Esophagus (tissue), 2 donors: ENCODE results near the gene GRAP. TPM values are rescaled to one million over a fixed set of nuclear protein-coding genes. Genes with fewer than 3 reads are reported as not detected.

Experiments used
- H3K27ac ChIP-seq, 2 donors: one replicate each; pipeline ENCODE4 v1.5.1; 2013; ENCODE audit warnings: low read depth in 2 of 2, mild to moderate bottlenecking in 2 of 2, inconsistent platforms in 1 of 2, low read length in 1 of 2, moderate library complexity in 1 of 2
- H3K27me3 ChIP-seq, 2 donors: one replicate each; pipeline ENCODE4 v1.6.1; 2013; ENCODE audit warnings: low read length in 2 of 2, control low read depth in 1 of 2, mild to moderate bottlenecking in 1 of 2; ENCODE audit not compliant: insufficient read depth in 2 of 2, control insufficient read depth in 1 of 2
- H3K36me3 ChIP-seq, 2 donors: one replicate each; pipeline ENCODE4 v1.6.1; 2013; ENCODE audit warnings: low read length in 1 of 2; ENCODE audit not compliant: control insufficient read depth in 2 of 2, insufficient read depth in 2 of 2
- H3K4me1 ChIP-seq, 2 donors: one replicate each; pipeline ENCODE4 v1.6.1; 2013; ENCODE audit warnings: low read length in 1 of 2; ENCODE audit not compliant: control insufficient read depth in 2 of 2, insufficient read depth in 2 of 2
- H3K4me3 ChIP-seq, 2 donors: one replicate each; pipeline ENCODE4 v1.5.1; 2013; ENCODE audit warnings: low read length in 2 of 2, mild to moderate bottlenecking in 2 of 2, low read depth in 1 of 2, moderate library complexity in 1 of 2
- H3K9me3 ChIP-seq, 2 donors: one replicate each; pipeline ENCODE4 v1.6.1; 2013; ENCODE audit warnings: mild to moderate bottlenecking in 2 of 2, low read depth in 1 of 2, low read length in 1 of 2, moderate library complexity in 1 of 2; ENCODE audit not compliant: control insufficient read depth in 2 of 2, insufficient read depth in 1 of 2
- WGBS, 2 donors: extraction: QIAGEN DNeasy Blood & Tissue Kit; methylation state at CpG; one replicate each; pipeline ENCODE4 v1.1.7; 2013; 5-methylcytosine and 5-hydroxymethylcytosine counted together
- polyA plus RNA-seq, 2 donors: library from polyadenylated mRNA; stranded (reverse); fragments of 200-250 nt; gene quantifications; one replicate each; pipeline ENCODE4 v1.2.3, GENCODE V29; 2013
- donor health status: healthy with polysubstance abuse.
- donor health status: Bipolar disorder and iron deficiency.

Gene GRAP
- polyA plus RNA-seq, 2 donors: 1.2 to 1.3 TPM

GRCh38 chr17:18987230-18987610, 59.5 kb downstream of the GRAP start:
- Histone ChIP-seq H3K27me3 (no peaks in the 10 kb centered on the region), H3K36me3 (peaks cover 0 to 42% of the 10 kb centered on the region in 2 donors), H3K27ac (peak overlapping the region in 1 of 2 donors; percentile 51), H3K4me1 (peaks cover 21 to 70% of the 10 kb centered on the region in 2 donors), H3K9me3 (no peaks in the 10 kb centered on the region), H3K4me3 (no peak overlapping the region)
- 75 to 81% methylated on average over 9 of the region's 9 CpGs for WGBS, 2 donors

- H3K27me3 ChIP-seq: no peaks in the 10 kb centered on the region
- peaks cover 0 to 37% of the 10 kb centered on the region in 2 donors for H3K36me3 ChIP-seq
- H3K27ac ChIP-seq: peak overlapping the region in 1 of 2 donors; percentile 51
- H3K9me3 ChIP-seq: no peaks in the 10 kb centered on the region
- no peak overlapping the region for H3K4me3 ChIP-seq
- H3K4me1 ChIP-seq: peaks cover 16 to 69% of the 10 kb centered on the region in 2 donors
- WGBS, 2 donors: 82 to 84% methylated on average over 21 of the region's 21 CpGs
Measured at GRCh38 chr17:18986541-18987229, 60.1 kb downstream of the GRAP start.

GRCh38 chr17:18985475-18985874, 61.3 kb downstream of the GRAP start:
- Histone ChIP-seq H3K36me3 (peaks cover 0 to 34% of the 10 kb centered on the region in 2 donors), H3K27me3 (no peaks in the 10 kb centered on the region), H3K4me3 (no peak overlapping the region), H3K9me3 (no peaks in the 10 kb centered on the region), H3K4me1 (peaks cover 15 to 68% of the 10 kb centered on the region in 2 donors), H3K27ac (peak overlapping the region; percentile 61 to 88)
- WGBS, 2 donors: 48 to 81% methylated on average over 9 of the region's 9 CpGs

- H3K4me1 ChIP-seq: peaks cover 15 to 63% of the 10 kb centered on the region in 2 donors
- H3K36me3 ChIP-seq: peaks cover 0 to 39% of the 10 kb centered on the region in 2 donors
- peak overlapping the region; percentile 61 to 88 for H3K27ac ChIP-seq
- H3K4me3 ChIP-seq: no peak overlapping the region
- H3K27me3 ChIP-seq: no peaks in the 10 kb centered on the region
- WGBS, 2 donors: 80% methylated on average over 21 of the region's 21 CpGs
- H3K9me3 ChIP-seq: no peaks in the 10 kb centered on the region
Measured at GRCh38 chr17:18984273-18985114, 62.3 kb downstream of the GRAP start.

GRCh38 chr17:18981642-18982424, 64.9 kb downstream of the GRAP start:
- H3K4me3 ChIP-seq: no peak overlapping the region
- no peaks in the 10 kb centered on the region for H3K27me3 ChIP-seq
- H3K9me3 ChIP-seq: no peaks in the 10 kb centered on the region
- H3K36me3 ChIP-seq: peaks cover 5 to 53% of the 10 kb centered on the region in 2 donors
- H3K27ac ChIP-seq: peak overlapping the region; percentile 80 to 90
- WGBS, 2 donors: 48 to 58% methylated on average over 30 of the region's 30 CpGs
- peaks cover 11 to 55% of the 10 kb centered on the region in 2 donors for H3K4me1 ChIP-seq

- no peak overlapping the region for H3K4me3 ChIP-seq
- H3K27me3 ChIP-seq: no peaks in the 10 kb centered on the region
- peak overlapping the region in 1 of 2 donors; percentile 90 for H3K27ac ChIP-seq
- H3K36me3 ChIP-seq: peaks cover 5 to 54% of the 10 kb centered on the region in 2 donors
- 74 to 76% methylated on average over 5 to 6 of the region's 6 CpGs for WGBS, 2 donors
- H3K9me3 ChIP-seq: no peaks in the 10 kb centered on the region
- peaks cover 11 to 55% of the 10 kb centered on the region in 2 donors for H3K4me1 ChIP-seq
Measured at GRCh38 chr17:18981335-18981641, 65.5 kb downstream of the GRAP start.

- Histone ChIP-seq H3K27me3 (no peaks in the 10 kb centered on the region), H3K4me3 (no peak overlapping the region), H3K9me3 (no peaks in the 10 kb centered on the region), H3K36me3 (peaks cover 5 to 54% of the 10 kb centered on the region in 2 donors), H3K4me1 (peaks cover 11 to 53% of the 10 kb centered on the region in 2 donors), H3K27ac (peak overlapping the region in 1 of 2 donors; percentile 16)
- 80 to 84% methylated on average over 13 of the region's 13 CpGs for WGBS, 2 donors
Measured at GRCh38 chr17:18980682-18981334, 65.9 kb downstream of the GRAP start.

GRCh38 chr17:18978655-18979054, 68.1 kb downstream of the GRAP start:
- H3K27ac ChIP-seq: peak overlapping the region in 1 of 2 donors; percentile 50
- H3K36me3 ChIP-seq: peaks cover 5 to 58% of the 10 kb centered on the region in 2 donors
- H3K9me3 ChIP-seq: no peaks in the 10 kb centered on the region
- 61 to 80% methylated on average over 17 of the region's 17 CpGs for WGBS, 2 donors
- peaks cover 5 to 41% of the 10 kb centered on the region in 2 donors for H3K4me1 ChIP-seq
- no peak overlapping the region for H3K4me3 ChIP-seq
- H3K27me3 ChIP-seq: no peaks in the 10 kb centered on the region

- WGBS, 2 donors: 77 to 81% methylated on average over 13 of the region's 13 CpGs
- Histone ChIP-seq H3K4me1 (peaks cover 3 to 36% of the 10 kb centered on the region in 2 donors), H3K9me3 (no peaks in the 10 kb centered on the region), H3K36me3 (peaks cover 5 to 59% of the 10 kb centered on the region in 2 donors), H3K27me3 (no peaks in the 10 kb centered on the region), H3K4me3 (no peak overlapping the region), H3K27ac (no peak overlapping the region)
Measured at GRCh38 chr17:18978050-18978449, 68.7 kb downstream of the GRAP start.
